SK-MEL-5 (cell line): ENCODE results near the gene RNF125. TPM values are rescaled to one million over a fixed set of nuclear protein-coding genes. Genes with fewer than 3 reads are reported as not detected.
"Not testable (repeated sequence)": the region's sequence is repeated elsewhere in the genome, so short reads cannot be mapped to it uniquely, and the experiment has no call there.

ENCODE experiments used
- DNase-seq: peaks from one replicate; pipeline ENCODE4 v3.0.0-alpha.2; 2016; ENCODE audit warnings: low read depth, low spot score
- in situ Hi-C: cut with HindIII; loops from 2 replicates; pipeline ENCODE4 v1.10.0; 2016; ENCODE audit warnings: low sequenced_read_pairs, high pct_unique_total_duplicates, low pct_unique_long_range_greater_than_20kb
- polyA plus RNA-seq, 2 experiments: library from polyadenylated mRNA; depleted of rRNA; stranded (reverse); fragments of >200 nt; gene quantifications; 2 replicates each; pipeline ENCODE4 v1.2.3, GENCODE V29; 2015
- total RNA-seq: library from RNA; depleted of rRNA; stranded (reverse); fragments of >200 nt; shearing (Covaris generic); gene quantifications from 2 replicates; pipeline ENCODE4 v1.2.3, GENCODE V29; 2014; rRNA removed

RNF125 gene
- 41.4 and 53.3 TPM in 2 replicates for total RNA-seq
- 47.2 and 56.1 TPM in 2 replicates for polyA plus RNA-seq (2015; cell fraction: cytosol; rRNA removed)
- 155 and 178 TPM in 2 replicates for polyA plus RNA-seq (2015; cell fraction: nucleus; rRNA removed)

DNA sequence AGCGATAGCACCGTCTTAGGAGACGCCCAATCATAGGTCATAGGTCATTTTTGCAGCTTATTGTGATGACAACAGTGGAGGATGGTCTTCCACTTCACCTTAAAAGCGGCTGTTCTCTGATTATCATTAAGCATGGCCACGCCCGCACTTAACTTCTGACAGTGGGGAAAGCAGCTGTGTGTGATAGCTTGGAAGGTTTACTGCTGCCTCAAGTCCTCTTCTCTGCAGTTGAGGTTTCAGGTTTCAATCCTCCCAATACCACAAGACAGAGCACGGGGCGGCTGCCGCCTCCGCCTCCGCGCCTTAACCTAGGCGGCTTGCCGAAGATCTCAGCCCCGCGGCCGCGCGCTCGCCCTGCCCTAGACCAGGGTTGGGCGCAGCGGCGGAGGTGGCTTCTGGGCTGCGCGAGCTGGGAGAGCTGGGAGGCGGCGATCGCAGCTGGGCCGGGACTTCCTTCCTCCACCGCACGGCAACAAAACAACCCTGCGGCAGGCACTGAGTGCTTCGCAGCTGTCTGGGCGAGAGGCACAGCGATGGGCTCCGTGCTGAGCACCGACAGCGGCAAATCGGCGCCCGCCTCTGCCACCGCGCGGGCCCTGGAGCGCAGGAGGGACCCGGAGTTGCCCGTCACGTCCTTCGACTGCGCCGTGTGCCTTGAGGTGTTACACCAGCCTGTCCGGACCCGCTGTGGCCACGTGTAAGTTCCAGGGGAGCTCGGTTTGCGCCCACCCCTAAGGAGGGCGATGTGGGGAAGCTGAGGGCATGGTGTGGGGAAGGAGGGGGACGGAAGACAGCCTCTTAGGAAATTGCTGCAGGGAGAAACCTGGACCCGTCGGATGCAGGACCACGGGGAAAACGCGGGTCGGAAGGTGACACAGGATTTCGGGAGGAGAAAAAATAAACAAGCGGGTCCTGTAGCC is at the start of gene RNF125:
TSS of gene RNF125 (plus strand) at position 495 of the 920 bp plus-strand sequence. CDS start at position 534, 39 bp downstream.
- peak; percentile 61 for DNase-seq
- in situ Hi-C loops: no loop called here

DNA sequence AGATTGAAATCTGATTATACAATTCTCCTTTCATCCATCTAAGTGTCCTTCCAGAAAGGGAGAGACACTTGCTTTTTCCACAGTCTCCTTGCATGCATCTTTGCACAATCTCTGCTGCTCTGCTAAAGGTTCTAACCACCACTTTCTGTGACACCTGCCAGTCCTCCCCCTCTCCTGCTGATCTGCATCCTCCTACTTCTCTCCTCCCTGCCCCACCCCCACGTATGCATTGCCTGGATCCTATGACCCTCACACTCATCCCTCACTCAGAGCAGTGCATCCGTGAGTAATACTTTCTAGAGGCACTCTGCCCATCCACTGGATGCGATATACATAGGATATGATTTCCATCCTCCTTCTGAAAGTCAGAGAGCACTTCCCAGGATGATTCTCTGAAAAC is 48.0 kb upstream of the RNF125 start:
- DNase-seq: no peak
- in situ Hi-C loops: no loop called here

GRCh38 chr18:31973929-31974546 is 44.6 kb upstream of the RNF125 start:
- in situ Hi-C loops: no loop called here
- no peak for DNase-seq

- in situ Hi-C loops: no loop called here
- DNase-seq: no peak
Observed at GRCh38 chr18:31976242-31976641, 42.4 kb upstream of the RNF125 start.

- peak; percentile 78 for DNase-seq
- in situ Hi-C loops: no loop called here
Observed at GRCh38 chr18:31977270-31977872, 41.3 kb upstream of the RNF125 start.

- in situ Hi-C loops: no loop called here
- no peak for DNase-seq
Observed at GRCh38 chr18:31978616-31979015, 40.0 kb upstream of the RNF125 start.

DNA sequence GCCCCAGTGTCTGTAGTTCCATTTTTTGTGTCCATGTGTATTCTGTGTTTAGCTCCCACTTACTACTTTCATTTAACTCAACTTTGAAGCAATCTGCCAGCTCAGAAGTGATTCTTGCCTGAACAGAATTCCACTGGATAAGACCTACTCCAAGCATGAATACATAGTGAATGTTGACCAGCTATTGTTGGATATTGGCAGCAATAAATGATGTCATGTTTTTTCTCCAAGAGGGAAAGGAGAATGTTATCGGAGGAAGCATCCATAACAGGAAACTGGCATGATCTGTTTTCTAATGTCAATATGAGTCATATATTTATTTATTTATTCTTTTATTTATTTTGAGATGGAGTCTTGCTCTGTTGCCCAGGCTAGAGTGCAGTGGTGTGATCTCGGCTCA is 38.9 kb upstream of the RNF125 start:
- in situ Hi-C loops: no loop called here
- DNase-seq: no peak

- in situ Hi-C loops: no loop called here
- no peak for DNase-seq
Observed at GRCh38 chr18:31980863-31981262, 37.8 kb upstream of the RNF125 start.

GRCh38 chr18:31983020-31983419 is 35.6 kb upstream of the RNF125 start:
- DNase-seq: no peak
- in situ Hi-C loops: no loop called here

- in situ Hi-C loops: no loop called here
- DNase-seq: no peak
Observed at GRCh38 chr18:31983976-31984375, 34.6 kb upstream of the RNF125 start.

DNA sequence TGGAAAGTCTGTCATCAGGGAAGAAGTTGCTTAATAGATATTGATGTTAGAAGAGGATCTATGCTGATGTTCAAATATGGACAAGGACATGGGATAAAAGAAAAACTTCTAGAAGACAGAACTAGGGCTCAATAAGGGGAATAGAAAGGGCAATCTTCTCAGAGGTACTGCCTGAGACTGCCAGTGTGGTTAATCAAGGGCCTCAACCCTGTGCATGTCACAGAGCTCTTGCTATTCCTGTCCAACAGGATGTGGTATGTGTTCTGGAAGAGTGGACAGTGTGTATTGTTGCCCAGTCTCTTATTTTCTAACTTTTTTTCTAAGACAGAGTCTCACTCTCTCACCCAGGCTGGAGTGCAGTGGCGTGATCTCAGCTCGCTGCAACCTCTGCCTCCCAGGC is 27.8 kb upstream of the RNF125 start:
- in situ Hi-C loops: no loop called here
- DNase-seq: peak; percentile 23

DNA sequence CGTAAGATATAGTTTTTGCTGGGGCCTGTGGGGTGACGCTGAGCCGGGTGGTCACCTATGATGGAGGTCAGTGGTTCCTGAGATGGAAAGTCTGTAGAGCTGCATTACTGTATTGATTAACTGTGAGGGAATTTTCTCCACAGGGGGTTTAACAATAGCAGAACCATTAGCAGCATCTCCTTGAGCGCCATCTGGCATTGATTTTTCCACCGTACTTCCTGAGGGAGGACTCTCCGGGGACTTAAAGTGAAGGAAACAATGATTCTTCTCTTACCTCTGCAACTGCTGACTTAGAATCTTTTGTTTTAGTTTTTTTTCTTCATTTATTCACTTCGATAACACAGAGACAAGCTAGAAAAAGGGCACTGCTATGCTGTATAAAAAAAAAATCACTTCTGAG is 22.6 kb upstream of the RNF125 start:
- in situ Hi-C loops: no loop called here
- DNase-seq: peak; percentile 52

- no peak for DNase-seq
- in situ Hi-C loops: no loop called here
Observed at GRCh38 chr18:31998880-31999412, 19.7 kb upstream of the RNF125 start.

GRCh38 chr18:32001141-32001540 is 17.5 kb upstream of the RNF125 start:
- in situ Hi-C loops, DNase-seq: not testable (repeated sequence)

DNA sequence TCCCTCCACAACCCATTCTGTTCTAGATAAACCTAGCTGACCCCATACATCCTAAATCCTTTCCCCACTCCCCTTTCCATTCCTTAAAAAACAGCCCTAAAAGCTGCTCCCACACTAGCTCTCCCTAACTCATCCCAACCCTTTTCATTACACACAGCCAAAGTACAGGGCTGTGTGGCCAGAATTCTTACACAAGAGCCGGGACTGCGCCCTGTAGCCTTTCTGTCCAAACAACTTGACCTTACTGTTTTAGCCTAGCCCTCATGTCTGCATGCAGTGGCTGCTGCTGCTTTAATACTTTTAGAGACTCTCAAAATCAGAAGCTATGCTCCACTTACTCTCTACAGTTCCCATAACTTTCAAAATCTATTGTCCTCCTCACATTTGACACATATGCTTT is 14.8 kb upstream of the RNF125 start:
- DNase-seq, in situ Hi-C loops: not testable (repeated sequence)

- no peak for DNase-seq
- in situ Hi-C loops: no loop called here
Observed at GRCh38 chr18:32010124-32010721, 8.4 kb upstream of the RNF125 start.

- DNase-seq: no peak
- in situ Hi-C loops: no loop called here
Observed at GRCh38 chr18:32011193-32011592, 7.4 kb upstream of the RNF125 start.
